GM10847 (cell line): ENCODE results near the gene ELAC1.

Source experiments
- POLR2A ChIP-seq: IDR thresholded peaks from 2 replicates; pipeline ENCODE4 v1.6.1; 2011; ENCODE audit not compliant: insufficient read length; ENCODE audit errors: extremely low read depth

ELAC1 gene

DNA sequence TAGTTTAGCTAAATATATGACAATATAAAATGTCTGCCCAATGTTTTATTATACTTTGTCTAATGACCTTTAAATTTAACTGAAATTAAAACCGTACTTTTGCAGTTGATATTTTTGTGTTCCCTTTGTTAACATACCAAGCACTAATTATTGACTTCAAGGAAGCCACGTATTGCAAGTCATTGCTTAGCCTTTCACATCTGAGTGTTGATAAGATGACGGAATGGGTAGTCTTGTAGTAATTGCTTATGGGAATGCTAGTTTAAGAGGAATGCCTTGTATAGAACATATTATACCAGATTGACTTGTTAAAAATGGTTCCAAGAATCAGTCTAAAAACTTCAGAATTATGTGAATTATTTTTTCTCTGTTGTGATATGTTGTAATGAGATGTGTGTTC lies 14.0 kb upstream of the ELAC1 start:
- TF ChIP-seq POLR2A = no peak

GRCh38 chr18:50955253-50955652 lies 12.6 kb upstream of the ELAC1 start:
- TF ChIP-seq POLR2A = no peak

- no peak for TF ChIP-seq POLR2A
These were observed 11.7 kb upstream of the ELAC1 start for GRCh38 chr18:50956116-50956515.

DNA sequence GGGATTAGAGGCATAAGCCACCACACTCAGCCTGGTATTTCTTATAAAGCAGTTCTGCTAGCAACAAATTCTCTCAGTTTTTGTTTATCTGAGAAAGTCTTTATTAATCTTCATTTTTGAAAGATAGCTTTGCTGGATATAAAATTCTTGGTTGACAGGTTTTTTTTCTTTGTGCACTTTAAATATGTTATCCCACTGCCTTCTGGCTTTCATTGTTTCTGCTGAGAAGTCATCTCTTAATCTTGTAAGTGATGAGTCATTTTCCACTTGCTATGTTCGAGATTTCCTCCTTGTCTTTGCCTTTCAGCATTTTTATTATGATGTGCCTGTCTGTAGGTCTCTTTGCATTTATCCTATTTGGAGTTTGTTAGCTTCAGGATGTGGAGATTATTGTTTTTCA lies 5.9 kb upstream of the ELAC1 start:
- TF ChIP-seq POLR2A = no peak

GRCh38 chr18:50969448-50969847 lies 1.6 kb downstream of the ELAC1 start:
- no peak for TF ChIP-seq POLR2A

DNA sequence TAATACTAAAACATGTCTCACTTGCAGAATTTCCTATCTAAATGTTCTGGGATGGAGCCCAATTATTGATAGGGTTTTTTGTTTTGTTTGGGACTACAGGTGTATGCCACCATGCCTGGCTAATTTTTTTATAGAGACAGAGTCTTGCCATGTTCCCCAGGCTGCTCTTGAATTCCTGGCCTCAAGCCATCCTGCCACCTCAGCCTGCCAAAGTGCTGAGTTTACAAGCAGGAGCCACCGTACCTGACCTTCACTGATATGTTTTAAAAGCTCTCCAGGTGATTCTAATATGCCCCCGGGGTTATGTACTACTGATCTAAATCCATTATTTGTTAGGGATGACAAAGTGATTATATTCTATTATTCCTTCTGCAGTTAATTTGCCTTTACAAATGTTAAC lies 2.2 kb downstream of the ELAC1 start:
- TF ChIP-seq POLR2A = no peak

GRCh38 chr18:50973367-50974126 lies 5.7 kb downstream of the ELAC1 start:
- TF ChIP-seq POLR2A = no peak

- no peak for TF ChIP-seq POLR2A
These were observed 9.4 kb downstream of the ELAC1 start for GRCh38 chr18:50977037-50977760.

DNA sequence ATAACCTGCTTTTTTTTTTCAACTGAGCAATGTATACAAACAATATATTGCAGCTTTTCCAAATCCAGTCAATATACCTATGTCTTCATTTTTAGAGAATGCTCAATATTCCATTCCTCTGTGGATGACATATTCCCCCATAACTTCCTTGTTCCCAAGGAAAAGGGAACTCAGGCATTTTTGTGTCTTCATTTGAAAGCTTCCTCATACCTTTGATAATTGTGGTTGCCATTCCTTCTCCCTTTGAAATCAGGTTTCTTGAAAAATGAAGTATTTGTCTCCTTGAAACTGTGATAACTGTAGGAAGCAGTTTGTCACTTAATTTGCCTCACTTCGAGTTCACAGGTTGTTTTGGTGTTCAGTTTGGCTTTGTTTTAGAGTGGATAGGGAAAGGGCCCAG lies 13.5 kb downstream of the ELAC1 start:
- TF ChIP-seq POLR2A = no peak

GRCh38 chr18:50982086-50982801 lies 14.4 kb downstream of the ELAC1 start:
- TF ChIP-seq POLR2A = no peak

GRCh38 chr18:50982802-50983179 lies 15.0 kb downstream of the ELAC1 start:
- TF ChIP-seq POLR2A = no peak

- TF ChIP-seq POLR2A = no peak
These were observed 18.7 kb downstream of the ELAC1 start for GRCh38 chr18:50986360-50987087.

GRCh38 chr18:50987261-50987660 lies 19.4 kb downstream of the ELAC1 start:
- no peak for TF ChIP-seq POLR2A

- no peak for TF ChIP-seq POLR2A
These were observed 21.9 kb downstream of the ELAC1 start for GRCh38 chr18:50989711-50990110.

DNA sequence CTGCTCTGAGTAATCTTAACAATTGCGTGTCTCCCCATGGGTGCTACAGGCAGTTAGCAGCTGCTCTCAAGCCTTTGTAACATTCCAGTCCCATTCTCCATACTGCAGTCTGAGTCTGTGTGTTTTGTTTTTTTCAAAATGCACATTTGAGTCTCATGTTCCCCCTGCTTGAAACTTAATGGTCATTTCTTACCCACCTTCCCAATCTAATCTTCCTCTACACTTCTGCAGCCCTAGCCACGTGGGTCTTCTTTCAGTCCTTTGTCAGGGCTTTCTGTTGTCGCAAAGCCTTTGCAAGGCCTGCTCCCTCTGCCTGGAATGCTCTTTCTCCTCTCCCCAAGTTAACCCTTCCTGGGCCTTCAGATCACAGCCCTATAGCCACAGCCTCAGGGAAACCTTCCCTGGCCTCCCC lies 24.5 kb downstream of the ELAC1 start:
- no peak for TF ChIP-seq POLR2A

DNA sequence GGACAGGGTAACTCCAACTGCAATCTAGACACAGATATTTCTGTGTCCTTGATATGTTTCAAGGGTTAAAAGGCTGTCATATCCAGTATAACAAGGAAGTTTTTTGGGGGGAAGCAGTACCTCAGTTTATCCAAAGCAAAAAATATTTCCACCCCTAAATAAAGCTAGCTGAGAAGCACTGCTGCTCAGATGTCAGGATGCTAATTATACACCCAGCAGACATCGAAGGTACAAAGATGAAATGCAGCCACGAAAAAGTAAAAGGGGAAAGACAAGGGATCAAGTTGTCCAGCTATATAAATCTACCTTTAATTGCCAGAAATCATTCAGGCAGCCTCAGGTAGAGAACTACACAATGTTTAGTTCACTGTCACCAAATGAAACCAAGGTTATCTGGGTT lies 26.2 kb downstream of the ELAC1 start:
- no peak for TF ChIP-seq POLR2A
